HG03521 (cell line): ENCODE results near the gene UBAC2.

Experiments
- ATAC-seq: cut with Tn5 transposase; IDR thresholded peaks from one replicate; pipeline ENCODE4 v1.9.1; 2021; ENCODE audit warnings: mild to moderate bottlenecking, moderate library complexity; ENCODE audit not compliant: unreplicated experiment

Gene UBAC2

GRCh38 chr13:99266827-99267226, 66.2 kb downstream of the UBAC2 start:
- no peak for ATAC-seq

- ATAC-seq, result no peak
These were observed 67.3 kb downstream of the UBAC2 start for GRCh38 chr13:99267927-99268326.

GRCh38 chr13:99268822-99269221, 68.2 kb downstream of the UBAC2 start:
- ATAC-seq, result no peak

- ATAC-seq, result no peak
These were observed 69.1 kb downstream of the UBAC2 start for GRCh38 chr13:99269627-99270241.

GRCh38 chr13:99270518-99270917, 69.9 kb downstream of the UBAC2 start:
- ATAC-seq, result no peak

GRCh38 chr13:99271249-99271648, 70.6 kb downstream of the UBAC2 start:
- no peak for ATAC-seq

GRCh38 chr13:99272481-99272880, 71.8 kb downstream of the UBAC2 start:
- no peak for ATAC-seq

- no peak for ATAC-seq
These were observed 72.5 kb downstream of the UBAC2 start for GRCh38 chr13:99273128-99273527.

- no peak for ATAC-seq
These were observed 74.4 kb downstream of the UBAC2 start for GRCh38 chr13:99275093-99275469.

- no peak for ATAC-seq
These were observed 76.1 kb downstream of the UBAC2 start for GRCh38 chr13:99276706-99277105.

GRCh38 chr13:99277629-99278028, 77.0 kb downstream of the UBAC2 start:
- no peak for ATAC-seq

GRCh38 chr13:99278200-99278599, 77.5 kb downstream of the UBAC2 start:
- no peak for ATAC-seq

GRCh38 chr13:99278843-99279242, 78.2 kb downstream of the UBAC2 start:
- ATAC-seq, result no peak

- ATAC-seq, result no peak
These were observed 79.0 kb downstream of the UBAC2 start for GRCh38 chr13:99279637-99280036.

- no peak for ATAC-seq
These were observed 79.5 kb downstream of the UBAC2 start for GRCh38 chr13:99280166-99280565.

GRCh38 chr13:99281811-99282263, 81.2 kb downstream of the UBAC2 start:
- peak; percentile 67 for ATAC-seq

- ATAC-seq, result peak; percentile 55
These were observed 81.9 kb downstream of the UBAC2 start for GRCh38 chr13:99282264-99283231.

- ATAC-seq, result no peak
These were observed 85.0 kb downstream of the UBAC2 start for GRCh38 chr13:99285432-99286182.

GRCh38 chr13:99287551-99287950, 86.9 kb downstream of the UBAC2 start:
- ATAC-seq, result no peak

- peak; percentile 69 for ATAC-seq
These were observed 87.4 kb downstream of the UBAC2 start for GRCh38 chr13:99288089-99288488.

GRCh38 chr13:99289271-99289670, 88.6 kb downstream of the UBAC2 start:
- ATAC-seq, result no peak
